Fibroblast of lung (primary cell): ENCODE results near the gene NAP1L1. TPM values are rescaled to one million over a fixed set of nuclear protein-coding genes. Genes with fewer than 3 reads are reported as not detected.

Experiments used
- DNase-seq, 2 donors: peaks; one replicate each; pipeline versions ENCODE4 v3.0.0 to v3.0.0-alpha.2; 2010; ENCODE audit warnings: low read depth in 2 of 2
- H2AFZ ChIP-seq: 2 replicates; pipeline ENCODE4 v1.5.1; 2012; ENCODE audit warnings: low read length, control low read depth, inconsistent platforms
- H3K27ac ChIP-seq: 2 replicates; pipeline ENCODE4 v1.5.1; 2011; ENCODE audit warnings: low read length, control low read depth; ENCODE audit not compliant: insufficient read depth
- H3K27me3 ChIP-seq: 2 replicates; pipeline ENCODE4 v1.5.1; 2011; ENCODE audit warnings: mild to moderate bottlenecking, low read length; ENCODE audit not compliant: control insufficient read depth, insufficient read depth
- H3K36me3 ChIP-seq: 2 replicates; pipeline ENCODE4 v1.5.1; 2011; ENCODE audit warnings: low read length; ENCODE audit not compliant: control insufficient read depth, insufficient read depth
- H3K4me1 ChIP-seq: 2 replicates; pipeline ENCODE4 v1.5.1; 2011; ENCODE audit warnings: low read length; ENCODE audit not compliant: control insufficient read depth, insufficient read depth; ENCODE audit errors: extremely low read depth
- H3K4me2 ChIP-seq: 2 replicates; pipeline ENCODE4 v1.5.1; 2011; ENCODE audit warnings: low read length, control low read depth; ENCODE audit not compliant: insufficient read depth; ENCODE audit errors: extremely low read depth
- H3K4me3 ChIP-seq, 4 experiments: fragments of 200-600 bp in 1 of 4; sonication (generic) in 1 of 4; replicated peaks in 1 of 4; 2 replicates each; pipeline ENCODE4 v1.5.1; 2011 to 2016; ENCODE audit warnings: low read length in 4 of 4, low read depth in 3 of 4, mild to moderate bottlenecking in 3 of 4, control low read depth in 2 of 4, inconsistent platforms in 1 of 4, mixed read lengths in 1 of 4; ENCODE audit not compliant: insufficient read depth in 1 of 4; ENCODE audit errors: control extremely low read depth in 1 of 4
- H3K79me2 ChIP-seq: 2 replicates; pipeline ENCODE4 v1.5.1; 2012; ENCODE audit warnings: mild to moderate bottlenecking, low read length, inconsistent platforms; ENCODE audit not compliant: control insufficient read depth, insufficient read depth
- H3K9ac ChIP-seq: 2 replicates; pipeline ENCODE4 v1.5.1; 2011; ENCODE audit warnings: mild to moderate bottlenecking, low read length, control low read depth; ENCODE audit not compliant: insufficient read depth
- H3K9me3 ChIP-seq: 2 replicates; pipeline ENCODE4 v1.5.1; 2012; ENCODE audit warnings: low read depth, low read length; ENCODE audit not compliant: control insufficient read depth, insufficient read depth
- H4K20me1 ChIP-seq: 2 replicates; pipeline ENCODE4 v1.5.1; 2011; ENCODE audit warnings: low read length; ENCODE audit not compliant: control insufficient read depth, insufficient read depth; ENCODE audit errors: extremely low read depth
- CTCF ChIP-seq, 2 donors: IDR thresholded peaks in 1 of 2; conservative IDR thresholded peaks in 1 of 2; 1 replicate in 1 of 2; 2 replicates in 1 of 2; pipeline ENCODE4 v1.5.1; 2011 to 2012; ENCODE audit warnings: low read length in 2 of 2, control low read depth in 1 of 2, inconsistent platforms in 1 of 2, low read depth in 1 of 2, mild to moderate bottlenecking in 1 of 2
- EZH2 ChIP-seq: IDR thresholded peaks from 2 replicates; pipeline ENCODE4 v1.5.1; 2012; ENCODE audit warnings: low read length, control low read depth, mild to moderate bottlenecking; ENCODE audit errors: missing control alignments
- polyA plus RNA-seq, 2 donors: library from polyadenylated mRNA; depleted of rRNA in 1 of 2; stranded (reverse) in 1 of 2; unstranded in 1 of 2; fragments of >200 nt; gene quantifications; 2 replicates each; pipeline ENCODE4 v1.2.1, GENCODE V29; 2011 to 2012; ENCODE audit warnings: missing spikeins in 1 of 2
- total RNA-seq: library from RNA; depleted of rRNA; stranded (reverse); fragments of >200 nt; gene quantifications from 2 replicates; pipeline ENCODE4 v1.2.1, GENCODE V29; 2014

The NAP1L1 gene
- total and polyA plus RNA-seq, 2 donors (not counting 1 experiment from before 2014, with no cell fraction given): 275 to 695 TPM

- H4K20me1 ChIP-seq: no peaks in the 10 kb centered on the region
- H3K27ac ChIP-seq: peak overlapping the region; percentile 97
- H3K9ac ChIP-seq: peak overlapping the region; percentile 99
- DNase-seq: peak; percentile 59 to 61
- peaks cover 8% of the 10 kb centered on the region for H3K36me3 ChIP-seq
- peak overlapping the region; percentile 71 to 94 (median 81) for H3K4me3 ChIP-seq
- peaks cover 66% of the 10 kb centered on the region for H3K79me2 ChIP-seq
- peak overlapping the region; percentile 92 for H3K4me2 ChIP-seq
- no peaks in the 10 kb centered on the region for H3K27me3 ChIP-seq
- TF ChIP-seq CTCF (conservative IDR thresholded peaks at IDR 0.05 in 1 of 2, IDR thresholded peaks at IDR 0.05 in 1 of 2; ENCODE audit: low read depth in 1 of 2, low read length in 2 of 2) (no peak), EZH2 (no peak)
- H3K4me1 ChIP-seq: peaks cover 12% of the 10 kb centered on the region
- no peak overlapping the region for H2AFZ ChIP-seq
- H3K9me3 ChIP-seq: no peaks in the 10 kb centered on the region
Measured at GRCh38 chr12:76033081-76034011, 51.1 kb downstream of the NAP1L1 start.

- Histone ChIP-seq H3K4me1 (peaks cover 9% of the 10 kb centered on the region), H4K20me1 (no peaks in the 10 kb centered on the region), H3K36me3 (peaks cover 8% of the 10 kb centered on the region), H3K4me2 (peak overlapping the region; percentile 92), H3K27ac (peak overlapping the region; percentile 97), H3K27me3 (no peaks in the 10 kb centered on the region), H3K4me3 (peak overlapping the region; percentile 71 to 94 (median 81)), H3K79me2 (peaks cover 76% of the 10 kb centered on the region), H3K9ac (peak overlapping the region; percentile 99), H2AFZ (no peak overlapping the region), H3K9me3 (no peaks in the 10 kb centered on the region)
- TF ChIP-seq CTCF (conservative IDR thresholded peaks at IDR 0.05 in 1 of 2, IDR thresholded peaks at IDR 0.05 in 1 of 2; ENCODE audit: low read depth in 1 of 2, low read length in 2 of 2) (no peak), EZH2 (no peak)
- DNase-seq: peak; percentile 75
Measured at GRCh38 chr12:76032043-76032981, 52.2 kb downstream of the NAP1L1 start.
